GM19468 (cell line): ENCODE data around the gene ESRP2.

ENCODE experiments used
- ATAC-seq: cut with Tn5 transposase; IDR thresholded peaks from one replicate; pipeline ENCODE4 v1.9.1; 2021; ENCODE audit warnings: mild to moderate bottlenecking, moderate library complexity, moderate number of reproducible peaks; ENCODE audit not compliant: unreplicated experiment; ENCODE audit errors: extremely low read depth

Gene ESRP2

DNA sequence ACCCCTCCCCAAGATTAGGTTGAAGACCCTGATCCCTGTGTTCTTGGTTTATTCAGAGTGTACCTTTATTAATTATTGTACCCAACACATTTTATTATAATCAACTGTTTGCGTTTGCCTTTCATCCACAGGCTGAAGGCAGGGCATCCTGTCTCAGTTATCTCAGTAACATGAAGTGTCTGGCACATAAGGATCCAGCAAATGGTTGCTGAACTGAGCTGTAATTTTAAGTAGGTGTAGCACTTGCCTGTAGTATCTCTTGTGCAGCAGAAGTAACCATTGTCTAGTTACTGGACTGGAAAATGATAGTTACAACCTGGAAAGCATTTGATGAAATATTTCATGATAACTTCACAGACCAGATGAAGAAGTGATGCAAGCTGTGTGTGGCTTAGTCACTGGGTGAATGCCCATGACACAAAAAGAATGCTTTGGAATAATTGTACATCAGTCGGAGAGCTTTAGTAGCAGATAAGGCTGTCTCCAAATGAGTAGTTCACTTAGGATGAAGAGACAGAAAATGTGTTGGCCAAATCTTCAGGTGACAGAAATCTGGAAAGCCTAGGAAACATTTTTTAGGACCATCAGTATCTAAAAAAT lies 56.6 kb downstream of the ESRP2 start:
- ATAC-seq, result no peak
